HG03571 (cell line): ENCODE results near the gene PARD3.
A peak's percentile ranks its signal among the peaks of the same experiment; 100 is the strongest.
"Not testable (repeated sequence)": the region's sequence is repeated elsewhere in the genome, so short reads cannot be mapped to it uniquely, and the experiment has no call there.

ENCODE experiments used
- ATAC-seq: cut with Tn5 transposase; IDR thresholded peaks from one replicate; pipeline ENCODE4 v1.9.1; 2021; ENCODE audit not compliant: unreplicated experiment

Gene PARD3

GRCh38 chr10:34768261-34768971 lies 46.7 kb downstream of the PARD3 start:
- ATAC-seq = no peak

DNA sequence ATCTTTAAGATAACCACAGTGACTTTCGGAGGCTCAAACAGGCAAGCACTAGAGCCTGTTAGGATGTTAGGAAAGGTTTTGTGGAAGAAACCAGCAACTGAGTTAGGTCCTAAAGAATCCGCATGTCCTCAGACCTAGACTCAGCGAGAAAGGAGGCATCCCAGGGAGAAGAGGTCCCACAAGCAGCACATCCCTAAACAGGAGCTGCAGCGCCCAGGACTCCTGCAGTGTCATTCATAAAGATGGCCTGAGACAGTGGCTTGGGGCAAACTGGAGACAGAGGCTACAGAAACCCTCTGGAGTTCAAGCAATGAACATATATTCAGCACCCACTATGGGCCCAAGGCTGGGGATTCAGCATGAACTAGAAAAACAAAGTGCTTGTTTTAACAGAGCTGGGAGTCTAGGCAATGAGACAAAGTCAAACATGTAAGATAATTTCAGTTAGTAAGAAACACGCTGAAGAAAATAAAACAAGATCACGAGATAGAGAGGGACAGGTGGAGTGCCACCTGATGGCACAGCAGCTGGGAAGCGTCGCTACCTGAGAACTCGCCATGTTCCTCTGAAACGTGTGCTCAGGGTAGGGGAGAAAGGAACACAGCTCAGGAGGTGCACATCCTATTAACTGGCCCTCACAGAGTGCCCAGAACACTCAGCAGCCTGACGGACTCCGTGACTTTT lies 48.1 kb downstream of the PARD3 start:
- ATAC-seq = no peak

DNA sequence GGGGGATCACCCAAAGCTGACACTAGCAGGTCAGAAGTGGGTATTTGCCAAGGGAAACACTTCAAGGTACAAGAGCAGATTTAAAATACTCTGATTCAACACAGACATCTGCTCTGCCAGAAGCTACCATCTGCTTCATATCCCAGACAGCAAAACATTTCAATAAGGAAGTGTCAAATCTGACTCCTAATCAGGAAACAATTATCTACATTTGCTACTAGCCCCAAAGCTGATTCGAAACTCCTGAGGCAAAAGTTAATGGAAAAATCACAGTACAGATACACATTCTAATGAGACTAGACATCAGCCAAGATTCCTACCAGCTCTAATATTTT lies 48.9 kb downstream of the PARD3 start:
- ATAC-seq = no peak

DNA sequence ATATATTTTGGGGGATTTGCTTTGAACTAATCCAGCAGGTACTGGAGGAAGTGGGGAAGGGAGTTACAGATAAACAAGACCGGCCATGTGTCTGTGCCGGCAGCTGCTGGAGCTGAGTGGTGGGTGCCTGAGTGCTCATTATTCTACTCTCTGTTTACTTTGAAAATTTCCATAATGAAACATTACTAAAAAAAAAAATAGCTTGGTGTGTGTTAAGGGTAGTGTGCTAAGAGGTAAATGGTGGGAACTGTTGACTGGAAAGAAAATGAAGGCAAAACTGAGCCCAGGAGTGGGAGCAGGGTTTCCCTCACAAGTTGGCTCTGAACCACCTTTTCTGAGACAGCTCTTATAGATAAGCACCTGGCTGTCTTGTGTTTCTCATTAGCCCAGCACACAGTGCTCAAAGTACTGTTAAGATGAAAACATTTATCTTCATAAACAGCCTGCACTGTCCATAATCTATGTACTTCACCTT lies 50.6 kb downstream of the PARD3 start:
- no peak for ATAC-seq

DNA sequence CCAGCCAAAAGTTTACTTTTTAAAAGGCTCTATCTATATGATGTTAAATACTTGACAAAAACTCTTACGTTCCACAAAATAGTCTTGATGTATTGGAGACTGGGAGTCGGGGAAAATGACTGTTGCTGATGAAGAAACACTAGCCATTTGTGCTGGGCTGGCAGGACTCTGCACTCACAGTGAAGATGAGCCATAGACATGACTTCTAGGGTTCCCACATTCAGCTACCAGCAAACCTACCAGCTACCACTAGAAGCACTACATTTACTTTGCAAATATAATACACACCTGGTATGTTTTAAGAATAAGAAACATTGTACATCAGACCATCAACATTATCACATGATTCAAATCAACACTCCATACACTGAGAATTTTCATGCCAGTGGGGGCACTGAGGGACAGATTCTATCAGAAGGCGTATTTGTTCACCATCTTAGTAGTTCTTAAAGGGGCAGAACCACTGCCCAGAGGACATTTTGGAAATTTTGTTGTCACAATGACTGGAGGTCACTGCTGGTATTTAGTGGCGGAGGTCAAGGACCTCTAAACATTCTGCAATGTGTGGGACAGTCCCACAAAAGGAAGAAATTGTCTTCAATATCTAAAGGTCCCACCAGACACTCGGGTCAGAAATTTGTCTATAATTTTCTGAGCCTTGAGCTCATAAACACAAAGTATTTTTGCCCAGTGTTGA lies 52.3 kb downstream of the PARD3 start:
- ATAC-seq = no peak

DNA sequence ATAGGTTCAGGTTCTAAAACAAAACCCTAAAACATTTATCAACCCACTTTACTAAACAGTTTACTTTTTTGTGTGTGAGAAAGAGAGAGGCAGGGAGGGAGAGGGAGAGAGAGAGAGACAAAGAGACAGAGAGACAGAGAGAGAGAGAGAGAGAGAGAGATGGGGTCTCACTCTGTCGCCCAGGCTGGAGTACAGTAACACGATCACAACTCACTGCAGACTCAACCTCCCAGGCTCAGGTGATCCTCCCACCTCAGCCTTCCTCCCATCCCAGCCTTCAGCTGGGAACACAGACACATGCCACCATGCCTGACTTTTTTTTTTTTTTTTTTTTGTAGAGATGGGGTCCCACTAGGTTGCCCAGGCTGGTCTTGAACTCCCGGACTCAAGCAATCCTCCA lies 52.9 kb downstream of the PARD3 start:
- ATAC-seq = no peak

GRCh38 chr10:34761453-34761852 lies 53.6 kb downstream of the PARD3 start:
- ATAC-seq = no peak

DNA sequence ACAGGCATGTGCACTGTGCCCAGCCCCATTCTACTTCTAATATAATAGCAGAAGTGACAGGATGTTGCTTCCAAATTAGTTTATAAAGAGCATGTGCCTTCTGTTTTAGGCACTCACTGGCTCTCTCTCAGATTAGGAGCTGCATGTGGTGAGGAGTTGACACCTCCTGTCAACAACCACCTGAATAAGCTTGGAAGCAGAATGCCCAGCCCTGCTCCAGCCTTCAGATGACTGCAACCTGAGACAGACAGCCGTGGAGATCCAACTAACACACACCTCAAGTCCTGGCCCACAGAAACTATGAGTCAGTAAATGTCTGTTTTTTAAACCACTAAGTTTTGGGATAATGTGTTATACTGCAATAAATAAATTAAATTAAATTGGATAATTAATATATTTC lies 54.5 kb downstream of the PARD3 start:
- ATAC-seq = no peak

- ATAC-seq = no peak
These were observed 55.3 kb downstream of the PARD3 start for GRCh38 chr10:34759837-34760215.

DNA sequence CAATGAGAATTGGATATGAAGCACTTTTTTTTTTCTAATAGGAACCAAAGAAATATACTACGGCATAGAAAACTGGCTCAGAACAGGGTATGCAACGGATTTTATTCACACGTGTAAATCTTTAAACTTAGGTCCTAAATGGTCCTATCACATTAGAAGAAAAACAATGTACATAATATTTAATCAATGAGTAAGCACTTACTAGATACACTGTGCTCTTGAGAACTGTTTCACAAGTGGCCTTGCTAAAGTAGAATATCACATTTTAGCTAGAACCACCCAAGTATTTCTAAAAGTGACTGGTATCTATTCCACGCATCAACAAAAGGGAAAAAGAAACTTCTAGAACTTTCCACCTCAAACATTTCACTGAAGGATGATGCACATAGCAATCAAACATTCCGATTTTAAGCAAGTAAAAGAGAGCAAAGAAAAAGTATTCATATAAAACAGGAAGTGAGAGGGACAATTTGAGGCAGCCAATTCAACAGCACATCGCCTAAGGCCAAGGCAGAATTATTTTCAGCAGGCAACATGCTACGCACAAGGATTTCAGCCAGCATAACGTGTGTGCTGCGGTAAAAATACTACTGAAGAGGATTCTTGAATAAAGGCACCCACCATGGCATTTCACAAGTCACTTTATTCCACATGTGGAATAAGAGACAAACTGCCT lies 55.8 kb downstream of the PARD3 start:
- ATAC-seq = no peak

GRCh38 chr10:34758447-34758996 lies 56.6 kb downstream of the PARD3 start:
- peak; percentile 56 for ATAC-seq

DNA sequence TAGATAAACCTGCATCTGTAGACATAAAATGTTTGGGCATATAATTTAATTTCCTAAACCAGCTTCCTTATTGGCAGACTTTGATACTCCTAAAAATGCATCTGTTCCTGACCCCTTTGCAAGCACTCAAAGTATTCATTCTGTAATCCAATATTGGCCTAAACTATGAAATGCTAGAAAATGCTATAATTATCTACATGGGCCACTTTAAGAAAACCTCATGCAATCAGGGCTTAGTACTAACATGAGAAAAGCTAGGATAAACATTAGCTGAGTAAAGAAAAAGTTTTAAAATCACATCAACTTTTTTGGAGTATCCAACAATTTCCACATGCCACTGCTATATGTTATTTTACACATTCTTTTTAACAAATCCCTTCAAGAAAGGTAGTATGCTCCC lies 57.2 kb downstream of the PARD3 start:
- no peak for ATAC-seq

- ATAC-seq = not testable (repeated sequence)
These were observed 57.9 kb downstream of the PARD3 start for GRCh38 chr10:34757181-34757580.

DNA sequence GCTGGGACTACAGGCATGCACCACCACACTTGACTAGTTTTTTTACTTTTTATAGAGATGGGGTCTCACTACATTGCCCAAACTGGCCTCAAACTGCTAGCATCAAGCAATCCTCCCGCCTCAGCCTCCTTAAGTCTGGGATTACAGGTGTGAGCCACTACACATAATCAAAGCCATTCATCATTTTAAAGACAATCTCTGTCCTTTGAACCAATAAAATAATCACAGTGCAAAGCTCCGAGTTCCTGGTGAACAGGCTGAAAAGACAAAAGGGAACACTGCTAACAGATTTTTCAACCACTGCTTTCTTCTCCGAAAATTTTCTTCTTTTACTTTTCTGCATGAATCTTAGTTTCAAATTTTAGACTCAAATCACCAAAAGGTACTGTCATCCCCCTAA lies 58.5 kb downstream of the PARD3 start:
- ATAC-seq = no peak

DNA sequence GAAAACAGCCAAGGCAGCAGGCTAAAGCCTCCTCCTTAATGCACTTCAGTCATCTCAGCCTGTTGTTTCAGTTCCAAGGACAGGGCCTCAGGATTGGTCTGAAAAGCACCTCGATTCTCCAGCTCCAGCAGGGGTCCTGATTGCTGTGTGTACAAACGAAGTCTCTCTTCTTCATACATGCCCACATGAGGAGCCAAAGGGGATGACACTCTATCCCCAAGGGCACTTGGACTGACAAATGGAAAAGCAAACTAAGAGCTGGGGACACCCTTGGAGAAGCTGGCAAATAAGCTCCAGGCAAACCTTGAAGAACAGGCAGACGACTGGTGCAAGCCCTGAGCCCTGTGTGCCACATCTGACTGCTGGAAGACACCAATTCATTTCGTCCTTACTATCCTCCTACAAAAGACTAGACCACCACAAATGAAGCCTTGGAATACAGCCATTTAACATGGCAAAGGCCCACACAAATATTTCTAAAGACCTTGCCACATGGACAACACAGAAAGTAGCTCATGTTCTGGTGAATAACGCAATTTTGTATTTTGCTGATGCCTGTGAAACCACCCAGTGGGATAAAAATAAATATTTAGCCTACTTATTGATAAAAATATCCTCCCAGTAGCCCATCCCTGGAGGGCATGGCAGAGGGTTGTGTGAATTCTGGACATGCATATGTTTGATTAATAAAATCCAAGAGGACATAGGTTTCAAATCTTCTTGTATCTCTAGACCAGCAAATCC lies 61.9 kb downstream of the PARD3 start:
- ATAC-seq = no peak

GRCh38 chr10:34751272-34751671 lies 63.8 kb downstream of the PARD3 start:
- ATAC-seq = no peak

- not testable (repeated sequence) for ATAC-seq
These were observed 64.3 kb downstream of the PARD3 start for GRCh38 chr10:34750795-34751194.

DNA sequence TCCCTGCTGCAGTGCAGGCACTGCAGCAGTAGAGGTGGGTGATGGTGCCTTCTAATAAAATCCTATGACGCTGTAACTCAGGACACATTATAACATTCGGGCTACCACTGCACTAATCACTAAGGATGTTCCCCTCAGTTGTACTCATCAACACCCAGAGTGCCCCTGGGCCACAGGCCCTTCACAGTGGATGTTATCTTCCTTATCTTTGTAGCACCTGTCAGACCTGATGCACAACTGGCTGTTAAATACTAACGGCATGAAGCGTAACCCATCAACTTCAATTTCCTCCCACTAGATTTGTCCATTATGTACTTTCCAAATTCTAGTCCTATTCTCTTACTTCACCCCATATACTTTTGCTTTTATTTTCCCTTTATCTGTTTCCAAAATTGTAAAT lies 66.3 kb downstream of the PARD3 start:
- ATAC-seq = no peak

GRCh38 chr10:34748357-34748756 lies 66.7 kb downstream of the PARD3 start:
- no peak for ATAC-seq

- no peak for ATAC-seq
These were observed 69.0 kb downstream of the PARD3 start for GRCh38 chr10:34746094-34746493.

- no peak for ATAC-seq
These were observed 69.9 kb downstream of the PARD3 start for GRCh38 chr10:34745244-34745643.
